K562 (cell line): Measurements from ENCODE around the gene ZNF74. TPM values are rescaled to one million over a fixed set of nuclear protein-coding genes. Genes with fewer than 3 reads are reported as not detected.

Experiments
- ATAC-seq: fragments of 200-7000 bp; cut with Tn5 transposase; 3 replicates; pipeline ENCODE4 v1.9.1; 2020; ENCODE audit warnings: moderate library complexity
- BruUV-seq: library from RNA; stranded (reverse); fragments of 400-500 nt; replicated peaks from 2 replicates; lab custom pipeline; 2021; lab: Mats Ljungman, UMichigan
- CTCF ChIA-PET: fragments of 300-600 bp; formaldehyde crosslinking; extraction: SDS; loops from one replicate; lab custom pipeline; 2021; ENCODE audit warnings: low intra/inter-chr PET ratio; lab: Yijun Ruan, JAX
- POLR2A ChIA-PET: fragments of 300-600, 350-650 bp; sonication (Branson Sonifier 250); formaldehyde crosslinking; extraction: SDS; loops from one replicate; lab custom pipeline; 2021; ENCODE audit warnings: antibody characterized with exemption, inconsistent platforms; lab: Yijun Ruan, JAX
- DNase-seq, 4 experiments: peaks; one replicate each; pipeline versions ENCODE4 v3.0.0 to v3.0.0-alpha.2; 2011 to 2018; ENCODE audit warnings: low spot score in 3 of 4, mixed read lengths in 3 of 4; ENCODE audit errors: extremely low read depth in 1 of 4
- FAIRE-seq: peaks from 2 replicates; lab custom pipeline; 2011; peaks lifted over from hg19 to GRCh38; lab: Jason Lieb, UNC
- H2AFZ ChIP-seq: 2 replicates; pipeline ENCODE4 v1.6.0; 2011; ENCODE audit warnings: low read depth, low read length, control low read depth, inconsistent platforms
- H3K27ac ChIP-seq: fragments of 200-600 bp; 3 replicates; pipeline ENCODE4 v1.8.0; 2011; ENCODE audit warnings: low read depth, mild to moderate bottlenecking, control low read depth, inconsistent platforms, low read length, moderate library complexity, mixed read lengths; ENCODE audit errors: extremely low read depth
- H3K27me3 ChIP-seq, 2 experiments: fragments of 300-600 bp in 1 of 2; 2 replicates in 1 of 2; 3 replicates in 1 of 2; pipeline versions ENCODE4 v1.6.0 to v1.8.0; 2011; ENCODE audit warnings: inconsistent platforms in 2 of 2, low read length in 2 of 2, mild to moderate bottlenecking in 1 of 2, mixed read lengths in 1 of 2, moderate library complexity in 1 of 2; ENCODE audit not compliant: control insufficient read depth in 2 of 2, insufficient read depth in 2 of 2
- H3K36me3 ChIP-seq: fragments of 300-600 bp; 3 replicates; pipeline ENCODE4 v1.8.0; 2011; ENCODE audit warnings: mild to moderate bottlenecking, low read length, inconsistent platforms; ENCODE audit not compliant: control insufficient read depth, insufficient read depth
- H3K4me1 ChIP-seq, 2 experiments: fragments of 200-600 bp in 1 of 2; replicated peaks in 1 of 2; 2 replicates in 1 of 2; 3 replicates in 1 of 2; pipeline versions ENCODE4 v1.5.1 to v1.8.0; 2011; ENCODE audit warnings: inconsistent platforms in 2 of 2, low read length in 2 of 2, mild to moderate bottlenecking in 1 of 2, mixed read lengths in 1 of 2, moderate library complexity in 1 of 2; ENCODE audit not compliant: control insufficient read depth in 2 of 2, insufficient read depth in 2 of 2
- H3K4me2 ChIP-seq: 2 replicates; pipeline ENCODE4 v1.6.1; 2011; ENCODE audit warnings: low read length, control low read depth, inconsistent platforms, mixed read lengths; ENCODE audit not compliant: insufficient read depth
- H3K4me3 ChIP-seq: fragments of 200-600 bp; sonication (generic), shearing (Covaris generic); 2 replicates; pipeline ENCODE4 v1.5.1; 2016; ENCODE audit warnings: control low read depth, inconsistent platforms
- H3K79me2 ChIP-seq: fragments of 200-600 bp; 3 replicates; pipeline ENCODE4 v1.8.0; 2011; ENCODE audit warnings: low read length, inconsistent platforms; ENCODE audit not compliant: control insufficient read depth, insufficient read depth
- H3K9ac ChIP-seq, 2 experiments: 2 replicates each; pipeline versions ENCODE4 v1.6.0 to v1.6.1; 2011; ENCODE audit warnings: low read depth in 2 of 2, low read length in 2 of 2, control low read depth in 1 of 2, inconsistent platforms in 1 of 2, mild to moderate bottlenecking in 1 of 2, mixed read lengths in 1 of 2; ENCODE audit not compliant: insufficient read depth in 1 of 2
- H3K9me1 ChIP-seq: one replicate; pipeline ENCODE4 v1.6.0; 2011; ENCODE audit warnings: inconsistent platforms, mild to moderate bottlenecking, low read length, moderate library complexity; ENCODE audit not compliant: control insufficient read depth, insufficient read depth
- H3K9me3 ChIP-seq: replicated peaks from 2 replicates; pipeline ENCODE4 v1.5.1; 2011; ENCODE audit warnings: low read depth, low read length, inconsistent platforms; ENCODE audit not compliant: control insufficient read depth, insufficient read depth
- H4K20me1 ChIP-seq: replicated peaks from 2 replicates; pipeline ENCODE4 v1.6.1; 2011; ENCODE audit warnings: low read length, inconsistent platforms, mixed read lengths; ENCODE audit not compliant: control insufficient read depth, insufficient read depth
- ARID1B ChIP-seq: fragments of 450-650 bp; IDR thresholded peaks from 2 replicates; pipeline ENCODE4 v1.6.1; 2016; ENCODE audit warnings: antibody characterized with exemption, mild to moderate bottlenecking, inconsistent platforms
- BCOR ChIP-seq: fragments of 450-650 bp; IDR thresholded peaks from 2 replicates; pipeline ENCODE4 v1.6.1; 2016
- CREBBP ChIP-seq: IDR thresholded peaks from one replicate; pipeline ENCODE4 v1.6.1; 2012; ENCODE audit warnings: low read depth, mild to moderate bottlenecking, control low read depth, inconsistent platforms, low read length
- E2F3 ChIP-seq: fragments of 250-450 bp; sonication (Bioruptor Pico); IDR thresholded peaks from 2 replicates; pipeline ENCODE4 v1.4.0; 2020; ENCODE audit warnings: mild to moderate bottlenecking
- HMGXB4 ChIP-seq: sonication (generic); formaldehyde crosslinking; IDR thresholded peaks from 2 replicates; pipeline ENCODE4 v1.8.1; 2023; ENCODE audit warnings: mild to moderate bottlenecking, missing genetic modification reagents
- HOMEZ ChIP-seq: fragments of 250-450 bp; sonication (Bioruptor Pico); IDR thresholded peaks from 2 replicates; pipeline ENCODE4 v1.4.0; 2020; ENCODE audit warnings: mild to moderate bottlenecking, moderate library complexity
- KAT2B ChIP-seq: IDR thresholded peaks from one replicate; pipeline ENCODE4 v1.6.1; 2012; ENCODE audit warnings: low read depth, mild to moderate bottlenecking, control low read depth, inconsistent platforms, low read length, moderate library complexity
- NEUROD1 ChIP-seq: fragments of 150-350 bp; IDR thresholded peaks from 2 replicates; pipeline ENCODE4 v1.6.1; 2014; ENCODE audit warnings: borderline replicate concordance, low read length, low read depth; ENCODE audit not compliant: partially characterized antibody
- PCBP1 ChIP-seq: fragments of 200-400 bp; formaldehyde crosslinking; IDR thresholded peaks from 2 replicates; pipeline ENCODE4 v1.6.1; 2018; ENCODE audit warnings: mild to moderate bottlenecking, low read depth, low read length; ENCODE audit not compliant: poor library complexity, severe bottlenecking
- POLR2G ChIP-seq: fragments of 200-400 bp; formaldehyde crosslinking; IDR thresholded peaks from 2 replicates; pipeline ENCODE4 v1.6.1; 2017; ENCODE audit warnings: low read depth, mild to moderate bottlenecking, antibody characterized with exemption, low read length, moderate library complexity
- PRMT5 ChIP-seq: sonication (generic); formaldehyde crosslinking; IDR thresholded peaks from 2 replicates; pipeline ENCODE4 v1.5.0; 2020; ENCODE audit warnings: missing genetic modification reagents
- RBM34 ChIP-seq: fragments of 200-400 bp; formaldehyde crosslinking; IDR thresholded peaks from 2 replicates; pipeline ENCODE4 v1.6.1; 2018; ENCODE audit warnings: low read length, borderline replicate concordance; ENCODE audit not compliant: insufficient read depth
- TAF15 ChIP-seq: fragments of 200-400 bp; formaldehyde crosslinking; IDR thresholded peaks from 2 replicates; pipeline ENCODE4 v1.6.1; 2017; ENCODE audit warnings: mild to moderate bottlenecking, low read depth, low read length, moderate library complexity
- TCF15 ChIP-seq: fragments of 250-450 bp; sonication (Bioruptor Pico); IDR thresholded peaks from 2 replicates; pipeline ENCODE4 v1.8.0; 2022; ENCODE audit warnings: moderate library complexity, mild to moderate bottlenecking, inconsistent platforms
- XRCC5 ChIP-seq: fragments of 200-400 bp; formaldehyde crosslinking; IDR thresholded peaks from 2 replicates; pipeline ENCODE4 v1.6.1; 2017; ENCODE audit warnings: low read depth, mild to moderate bottlenecking, low read length
- ZNF23 ChIP-seq: fragments of 250-450 bp; sonication (Bioruptor Pico); IDR thresholded peaks from 2 replicates; pipeline ENCODE4 v1.4.0; 2020; ENCODE audit warnings: mild to moderate bottlenecking
- ZNF695 ChIP-seq: fragments of 450-650 bp; formaldehyde crosslinking; IDR thresholded peaks from 2 replicates; pipeline ENCODE4 v1.4.0; 2020; ENCODE audit warnings: mild to moderate bottlenecking, moderate library complexity
- WGBS: fragments of 100-300 bp; shearing (Covaris generic); methylation state at CpG from one replicate; pipeline ENCODE4 v1.1.6; 2016; ENCODE audit warnings: low coverage, mixed read lengths; ENCODE audit not compliant: insufficient coverage; ENCODE audit errors: missing lambda C conversion rate; 5-methylcytosine and 5-hydroxymethylcytosine counted together
- in situ Hi-C: fragments of 300-500 bp; cut with MboI; formaldehyde crosslinking; loops from 4 replicates; pipeline ENCODE4 v1.15.0; 2018; ENCODE audit warnings: inconsistent platforms, mixed read lengths
- intact Hi-C: fragments of 100-400 bp; cut with micrococcal nuclease; formaldehyde crosslinking; loops from 2 replicates; pipeline ENCODE4 v1.14.2; 2022
- polyA plus RNA-seq, 8 experiments: library from polyadenylated mRNA; depleted of rRNA in 4 of 8; stranded (reverse) in 5 of 8; unstranded in 3 of 8; fragments of >200 nt; fragmentation: Nextera tagmentation in 2 of 8; fragmentation: Illumina TruSeq in 1 of 8; extraction: Ambion mirVana in 2 of 8; extraction: Trizol in 1 of 8; gene quantifications; 2 replicates each; pipeline versions ENCODE4 v1.2.1 to v1.2.3, GENCODE V29; 2011 to 2014; ENCODE audit warnings: inconsistent platforms in 1 of 8, missing spikeins in 1 of 8
- total RNA-seq, 7 experiments: library from RNA; depleted of rRNA in 6 of 7; stranded (reverse); fragments of >200 nt in 6 of 7; fragmentation: Illumina TruSeq in 2 of 7; extraction: Trizol in 2 of 7; gene quantifications; 2 replicates each; pipeline versions ENCODE4 v1.2.1 to v1.2.3, GENCODE V29; 2011 to 2021; ENCODE audit warnings: low replicate concordance in 1 of 7

The ZNF74 gene
- total and polyA plus RNA-seq, 9 of the 15 experiments (the other 6 are each of a cell fraction or from before 2014, with no cell fraction given): 2.4 to 53.5 (median 31.5) TPM

- ChIA-PET POLR2A (interaction anchor here (0.6 to 2.1 kb wide), 12 partner anchors 8 to 157 kb away, joined by 3 to 12 read pairs (median 6); no protein-coding TSS in a partner anchor), CTCF (interaction anchor here (1.0 kb wide), 1 partner anchor 20 kb away, joined by 3 read pairs; no protein-coding TSS in a partner anchor)
- Histone ChIP-seq H3K36me3 (no peaks in the 10 kb centered on the region), H3K27ac (no peak overlapping the region), H4K20me1 (no peaks in the 10 kb centered on the region), H2AFZ (peak overlapping the region; percentile 7), H3K79me2 (no peaks in the 10 kb centered on the region), H3K9me1 (no peaks in the 10 kb centered on the region), H3K9ac (no peak overlapping the region), H3K4me3 (no peak overlapping the region), H3K9me3 (no peaks in the 10 kb centered on the region), H3K27me3 (no peaks in the 10 kb centered on the region), H3K4me1 (peaks cover 9% of the 10 kb centered on the region in 2 experiments), H3K4me2 (no peak overlapping the region)
- 48% methylated on average over 9 of the region's 9 CpGs for WGBS
- intact Hi-C loops: loop anchor here (10.0 kb wide), 2 partner anchors 259 to 261 kb away; partner anchors contain the start of gene CCDC188
- in situ Hi-C loops: loop anchor here (25.0 kb wide), 2 partner anchors 274 to 1876 kb away; partner anchors contain the start of gene TMEM191B
- FAIRE-seq (no peak), DNase-seq (no peak), ATAC-seq (no peak)
- no TSS peak for BruUV-seq
- TF ChIP-seq CREBBP: no peak
- peak; percentile 97 for TF ChIP-seq PCBP1
- TF ChIP-seq ZNF695: no peak
- no peak for TF ChIP-seq ARID1B
- TF ChIP-seq XRCC5: no peak
- 0 out of 2 replicates have a peak, but pooled peaks have one; percentile 50 for TF ChIP-seq HMGXB4
- 0 out of 2 replicates have a peak, but pooled peaks have one; percentile 4 for TF ChIP-seq BCOR
- TF ChIP-seq E2F3 (CRISPR knock-in tag): no peak
- TF ChIP-seq TCF15 (CRISPR knock-in tag): no peak
- TF ChIP-seq POLR2G: no peak
- TF ChIP-seq KAT2B: no peak
- no peak for TF ChIP-seq TAF15
- TF ChIP-seq NEUROD1: no peak
- TF ChIP-seq HOMEZ (CRISPR knock-in tag): no peak
- no peak for TF ChIP-seq ZNF23
- no peak for TF ChIP-seq RBM34
- peak; percentile 51; the same call in 1 of the 2 replicates for TF ChIP-seq PRMT5 (CRISPR knock-in tag)
Measured at GRCh38 chr22:20413217-20414058, 19.5 kb downstream of the ZNF74 start.
